ENCODE results near the gene TSPAN18. TPM values are rescaled to one million over a fixed set of nuclear protein-coding genes. Genes with fewer than 3 reads are reported as not detected.

Gene TSPAN18
- total and polyA plus RNA-seq, 2 donors from 2014 or later, result 13.8 to 38.1 TPM

DNA sequence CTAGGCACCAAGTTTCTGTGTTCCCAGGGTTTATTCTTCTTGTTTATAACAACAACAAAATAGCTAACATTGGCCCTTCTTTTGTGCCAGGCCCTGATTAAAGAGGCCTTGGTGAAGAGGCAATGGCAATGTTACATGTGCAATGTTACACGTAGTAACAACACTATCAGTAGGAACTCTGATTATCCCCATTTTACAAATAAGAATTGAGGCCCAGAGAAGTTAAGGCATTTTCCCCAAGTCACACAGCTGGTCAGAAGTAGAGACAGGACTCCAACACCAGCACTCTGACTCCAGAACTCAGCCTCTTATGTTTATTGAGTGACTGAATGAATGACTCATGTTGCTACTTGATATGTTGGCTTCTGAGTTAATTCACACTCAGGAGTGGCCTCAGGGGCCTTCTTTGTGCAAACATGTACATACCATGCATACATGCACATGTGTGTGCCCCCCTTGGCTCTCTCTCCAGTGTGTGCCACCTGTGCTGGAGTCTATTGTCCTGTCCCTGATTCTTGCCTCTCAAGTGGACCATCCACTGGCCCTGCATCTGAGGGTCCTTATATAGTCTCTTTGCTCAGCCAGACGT lies 125.5 kb downstream of the TSPAN18 start:
- Histone ChIP-seq H3K27ac (ENCODE audit: low read depth in 2 of 2, low read length in 2 of 2) (no peak overlapping the region), H3K36me3 (ENCODE audit: control insufficient read depth in 2 of 3, insufficient read depth in 3 of 3, low read length in 3 of 3) (no peaks in the 10 kb centered on the region), H3K4me1 (ENCODE audit: control insufficient read depth in 2 of 3, insufficient read depth in 2 of 3, low read depth in 1 of 3, low read length in 3 of 3) (no peaks in the 10 kb centered on the region), H3K4me3 (ENCODE audit: low read length in 3 of 3) (no peak overlapping the region), H3K27me3 (ENCODE audit: control insufficient read depth, insufficient read depth, low read length) (no peaks in the 10 kb centered on the region), H3K9ac (ENCODE audit: low read length in 3 of 3) (no peak overlapping the region), H3K9me3 (ENCODE audit: control insufficient read depth in 2 of 3, insufficient read depth in 1 of 3, low read length in 3 of 3) (no peaks in the 10 kb centered on the region)
- intact Hi-C loops (cut with DNase I), result no loop called here
- DNase-seq (no peak), FAIRE-seq (no peak)
- TF ChIP-seq, protein P1, sequence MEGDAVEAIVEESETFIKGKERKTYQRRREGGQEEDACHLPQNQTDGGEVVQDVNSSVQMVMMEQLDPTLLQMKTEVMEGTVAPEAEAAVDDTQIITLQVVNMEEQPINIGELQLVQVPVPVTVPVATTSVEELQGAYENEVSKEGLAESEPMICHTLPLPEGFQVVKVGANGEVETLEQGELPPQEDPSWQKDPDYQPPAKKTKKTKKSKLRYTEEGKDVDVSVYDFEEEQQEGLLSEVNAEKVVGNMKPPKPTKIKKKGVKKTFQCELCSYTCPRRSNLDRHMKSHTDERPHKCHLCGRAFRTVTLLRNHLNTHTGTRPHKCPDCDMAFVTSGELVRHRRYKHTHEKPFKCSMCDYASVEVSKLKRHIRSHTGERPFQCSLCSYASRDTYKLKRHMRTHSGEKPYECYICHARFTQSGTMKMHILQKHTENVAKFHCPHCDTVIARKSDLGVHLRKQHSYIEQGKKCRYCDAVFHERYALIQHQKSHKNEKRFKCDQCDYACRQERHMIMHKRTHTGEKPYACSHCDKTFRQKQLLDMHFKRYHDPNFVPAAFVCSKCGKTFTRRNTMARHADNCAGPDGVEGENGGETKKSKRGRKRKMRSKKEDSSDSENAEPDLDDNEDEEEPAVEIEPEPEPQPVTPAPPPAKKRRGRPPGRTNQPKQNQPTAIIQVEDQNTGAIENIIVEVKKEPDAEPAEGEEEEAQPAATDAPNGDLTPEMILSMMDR (IDR thresholded peaks at IDR 0.05; ENCODE audit: borderline replicate concordance, extremely low read depth, insufficient read depth), result no peak

DNA sequence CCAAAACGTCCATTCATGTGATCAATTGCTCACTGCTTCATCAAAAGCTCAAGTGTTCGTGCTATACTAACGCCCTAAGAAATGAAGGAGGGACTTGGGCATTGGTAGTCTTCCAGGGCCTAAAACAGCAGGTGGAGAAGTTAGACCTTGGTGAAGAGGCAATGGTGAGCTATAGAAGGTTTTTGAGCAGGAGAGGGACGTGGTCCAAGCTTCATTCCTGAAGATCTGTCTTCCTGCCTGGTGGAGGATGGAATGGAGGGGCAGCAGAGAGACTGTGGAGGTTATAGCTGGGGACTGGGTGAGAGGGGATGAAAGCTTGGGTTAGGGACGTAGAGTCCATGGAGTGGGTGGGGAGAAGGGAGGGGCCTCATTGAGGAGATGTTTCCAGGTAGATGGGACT lies 126.2 kb downstream of the TSPAN18 start:
- no peaks in the 10 kb centered on the region for H3K9me3 ChIP-seq (ENCODE audit: control insufficient read depth in 2 of 3, insufficient read depth in 1 of 3, low read length in 3 of 3)
- no peaks in the 10 kb centered on the region for H3K4me1 ChIP-seq (ENCODE audit: control insufficient read depth in 2 of 3, insufficient read depth in 2 of 3, low read depth in 1 of 3, low read length in 3 of 3)
- no peak overlapping the region for H3K27ac ChIP-seq (ENCODE audit: low read depth in 2 of 2, low read length in 2 of 2)
- H3K27me3 ChIP-seq (ENCODE audit: control insufficient read depth, insufficient read depth, low read length), result no peaks in the 10 kb centered on the region
- H3K36me3 ChIP-seq (ENCODE audit: control insufficient read depth in 2 of 3, insufficient read depth in 3 of 3, low read length in 3 of 3), result no peaks in the 10 kb centered on the region
- DNase-seq (no peak), FAIRE-seq (no peak)
- H3K9ac ChIP-seq (ENCODE audit: low read length in 3 of 3), result no peak overlapping the region
- intact Hi-C loops (cut with DNase I), result no loop called here
- no peak overlapping the region for H3K4me3 ChIP-seq (ENCODE audit: low read length in 3 of 3)
- TF ChIP-seq, protein P1 (IDR thresholded peaks at IDR 0.05; ENCODE audit: borderline replicate concordance, extremely low read depth, insufficient read depth), result no peak

DNA sequence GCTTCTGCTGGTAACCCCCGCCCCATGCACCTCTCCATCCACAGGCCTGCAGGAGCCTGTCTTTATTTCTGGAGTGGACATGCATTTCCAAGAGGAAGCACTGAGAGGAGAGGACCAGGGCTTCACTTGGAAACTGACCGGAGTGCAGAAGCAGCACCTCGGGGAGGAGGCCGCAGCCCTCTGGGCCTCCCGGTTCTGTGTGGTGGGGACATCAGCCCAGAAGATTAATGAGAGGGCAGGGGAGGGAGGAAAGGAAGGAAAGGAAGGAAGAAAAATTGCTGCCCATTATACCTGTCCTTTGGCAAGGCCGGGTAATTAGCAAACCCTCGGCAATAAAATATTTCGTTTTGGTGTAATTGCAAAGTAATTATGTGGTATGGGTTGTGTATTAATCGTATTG lies 126.9 kb downstream of the TSPAN18 start:
- no peak overlapping the region for H3K4me3 ChIP-seq (ENCODE audit: low read length in 3 of 3)
- no peaks in the 10 kb centered on the region for H3K27me3 ChIP-seq (ENCODE audit: control insufficient read depth, insufficient read depth, low read length)
- no peaks in the 10 kb centered on the region for H3K9me3 ChIP-seq (ENCODE audit: control insufficient read depth in 2 of 3, insufficient read depth in 1 of 3, low read length in 3 of 3)
- FAIRE-seq (no peak), DNase-seq (peak in 1 of 5 donors; percentile 16)
- H3K4me1 ChIP-seq (ENCODE audit: control insufficient read depth in 2 of 3, insufficient read depth in 2 of 3, low read depth in 1 of 3, low read length in 3 of 3), result no peaks in the 10 kb centered on the region
- no peak overlapping the region for H3K27ac ChIP-seq (ENCODE audit: low read depth in 2 of 2, low read length in 2 of 2)
- no peaks in the 10 kb centered on the region for H3K36me3 ChIP-seq (ENCODE audit: control insufficient read depth in 2 of 3, insufficient read depth in 3 of 3, low read length in 3 of 3)
- no peak overlapping the region for H3K9ac ChIP-seq (ENCODE audit: low read length in 3 of 3)
- intact Hi-C loops (cut with DNase I), result no loop called here
- TF ChIP-seq, protein P1 (IDR thresholded peaks at IDR 0.05; ENCODE audit: borderline replicate concordance, extremely low read depth, insufficient read depth), result no peak

DNA sequence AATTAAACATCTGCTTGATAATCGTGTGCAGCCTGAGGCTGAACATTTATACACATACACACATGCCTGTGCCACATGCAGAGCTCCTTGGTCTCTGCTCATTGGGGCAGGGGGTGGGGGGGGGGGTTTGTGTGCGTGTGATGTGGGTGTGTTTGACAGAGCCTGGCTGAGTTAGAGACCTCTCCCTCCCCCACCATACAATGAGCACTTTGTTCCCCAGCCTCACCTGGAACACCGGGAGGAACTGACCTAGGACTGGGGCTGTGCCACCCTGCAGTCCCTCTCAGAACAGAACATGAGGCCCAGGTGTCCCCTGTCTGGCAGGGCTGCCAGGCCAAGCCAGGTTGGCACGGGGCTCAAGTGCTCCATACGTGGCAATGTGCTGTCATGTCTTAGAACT lies 127.3 kb downstream of the TSPAN18 start:
- TF ChIP-seq, protein P1 (IDR thresholded peaks at IDR 0.05; ENCODE audit: borderline replicate concordance, extremely low read depth, insufficient read depth), result no peak
- intact Hi-C loops (cut with DNase I), result no loop called here
- no peaks in the 10 kb centered on the region for H3K36me3 ChIP-seq (ENCODE audit: control insufficient read depth in 2 of 3, insufficient read depth in 3 of 3, low read length in 3 of 3)

More for the DNA sequence above, 127.3 kb downstream of the TSPAN18 start:
- Histone ChIP-seq H3K27me3 (ENCODE audit: control insufficient read depth, insufficient read depth, low read length) (no peaks in the 10 kb centered on the region), H3K27ac (ENCODE audit: low read depth in 2 of 2, low read length in 2 of 2) (no peak overlapping the region), H3K9me3 (ENCODE audit: control insufficient read depth in 2 of 3, insufficient read depth in 1 of 3, low read length in 3 of 3) (no peaks in the 10 kb centered on the region), H3K4me3 (ENCODE audit: low read length in 3 of 3) (no peak overlapping the region), H3K4me1 (ENCODE audit: control insufficient read depth in 2 of 3, insufficient read depth in 2 of 3, low read depth in 1 of 3, low read length in 3 of 3) (no peaks in the 10 kb centered on the region), H3K9ac (ENCODE audit: low read length in 3 of 3) (no peak overlapping the region)
- DNase-seq (peak in 3 of 5 donors; percentile 32 to 45 (median 35)), FAIRE-seq (no peak)
